H1 (cell line): Measurements from ENCODE around the gene PLCB4. TPM values are rescaled to one million over a fixed set of nuclear protein-coding genes. Genes with fewer than 3 reads are reported as not detected.

Experiments used
- ATF3 ChIP-seq: IDR thresholded peaks from 2 replicates; pipeline ENCODE4 v1.6.1; 2011; ENCODE audit warnings: low read depth, mild to moderate bottlenecking, low read length; ENCODE audit not compliant: insufficient read depth
- BRCA1 ChIP-seq: IDR thresholded peaks from 2 replicates; pipeline ENCODE4 v1.6.1; 2012; ENCODE audit warnings: low read depth, low read length, improper control_type of control experiment
- CHD2 ChIP-seq: IDR thresholded peaks from 2 replicates; pipeline ENCODE4 v1.6.1; 2012; ENCODE audit warnings: low read length, improper control_type of control experiment
- POU5F1 ChIP-seq: IDR thresholded peaks from 2 replicates; pipeline ENCODE4 v1.6.1; 2011; ENCODE audit warnings: low read depth, mild to moderate bottlenecking, low read length, moderate library complexity
- SIN3A ChIP-seq, 2 experiments: IDR thresholded peaks in 1 of 2; conservative IDR thresholded peaks in 1 of 2; 2 replicates each; pipeline ENCODE4 v1.6.1; 2011 to 2012; ENCODE audit warnings: low read length in 2 of 2, improper control_type of control experiment in 1 of 2, low read depth in 1 of 2, mild to moderate bottlenecking in 1 of 2
- TEAD4 ChIP-seq: IDR thresholded peaks from 2 replicates; pipeline ENCODE4 v1.6.1; 2012; ENCODE audit warnings: low read depth, low read length, inconsistent platforms, mixed read lengths
- polyA plus RNA-seq, 7 experiments: library from polyadenylated mRNA; depleted of rRNA in 3 of 7; stranded (reverse) in 5 of 7; unstranded in 2 of 7; fragments of >200 nt in 5 of 7; fragments of 200-250 nt in 2 of 7; gene quantifications; 1 replicate in 5 of 7; 2 replicates in 1 of 7; 4 replicates in 1 of 7; pipeline versions ENCODE4 v1.2.1 to v1.2.3, GENCODE V29; 2011 to 2013; ENCODE audit warnings: missing spikeins in 2 of 7, mixed read lengths in 2 of 7
- total RNA-seq: library from RNA; stranded (reverse); fragmentation: NEBNext Ultra II Directional; extraction: Animal tissue kit (Norgen Biotek cat#: 25700); gene quantifications from 2 replicates; pipeline ENCODE4 v1.2.1, GENCODE V29; 2021

The PLCB4 gene
- total and polyA plus RNA-seq, 2 of the 8 experiments (the other 6 are each of a cell fraction or from before 2014, with no cell fraction given) = 3.2 to 14.1 TPM

GRCh38 chr20:9440892-9441291 is 372.0 kb downstream of the PLCB4 start (continued):
- TF ChIP-seq SIN3A (conservative IDR thresholded peaks at IDR 0.05 in 1 of 2, IDR thresholded peaks at IDR 0.05 in 1 of 2; ENCODE audit: low read depth in 1 of 2, low read length in 2 of 2) = no peak
- no peak for TF ChIP-seq BRCA1
- TF ChIP-seq POU5F1 = no peak
- TF ChIP-seq ATF3 = no peak
- no peak for TF ChIP-seq CHD2
- no peak for TF ChIP-seq TEAD4
